ENCODE measurements around the gene MGMT.

DNA sequence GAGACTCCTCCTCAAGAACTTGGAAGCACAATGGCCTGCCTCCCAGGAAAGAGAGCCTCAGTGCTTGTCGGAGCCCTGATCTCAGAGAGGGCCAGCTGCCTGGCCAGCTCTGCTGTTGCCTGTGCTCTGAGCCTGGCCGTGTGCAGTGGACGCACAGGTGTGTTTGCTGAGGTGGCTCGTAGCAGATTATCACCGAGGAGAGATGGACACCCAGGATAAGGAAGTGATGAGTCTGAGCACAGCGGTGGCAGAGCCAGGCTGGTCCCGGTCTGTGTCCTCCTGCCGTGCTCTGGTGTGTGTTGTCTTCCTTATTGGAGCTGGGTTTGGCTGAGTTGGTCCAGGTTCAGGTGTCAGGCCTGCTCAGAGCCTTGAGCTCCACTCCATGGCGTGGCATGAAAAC lies 288.6 kb downstream of the MGMT start:
- TF ChIP-seq CTCF (IDR thresholded peaks at IDR 0.05) (no peak), TEAD4 (IDR thresholded peaks at IDR 0.05; ENCODE audit: borderline replicate concordance, insufficient read depth) (no peak), TAF1 (IDR thresholded peaks at IDR 0.05; ENCODE audit: borderline replicate concordance, low read depth, low read length) (no peak), RFX5 (IDR thresholded peaks at IDR 0.05; ENCODE audit: low read length) (no peak), RAD21 (IDR thresholded peaks at IDR 0.05; ENCODE audit: low read length) (no peak), SMC3 (IDR thresholded peaks at IDR 0.05; ENCODE audit: low read depth, low read length) (no peak), PBX3 (IDR thresholded peaks at IDR 0.05) (no peak), JUND (IDR thresholded peaks at IDR 0.05) (no peak), FOXM1 (IDR thresholded peaks at IDR 0.05; ENCODE audit: low read depth) (no peak), EZH2phosphoT487 (IDR thresholded peaks at IDR 0.05; ENCODE audit: borderline replicate concordance, low read depth) (no peak), YY1 (IDR thresholded peaks at IDR 0.05; ENCODE audit: low read depth) (no peak)
- TF ChIP-seq, protein P1, sequence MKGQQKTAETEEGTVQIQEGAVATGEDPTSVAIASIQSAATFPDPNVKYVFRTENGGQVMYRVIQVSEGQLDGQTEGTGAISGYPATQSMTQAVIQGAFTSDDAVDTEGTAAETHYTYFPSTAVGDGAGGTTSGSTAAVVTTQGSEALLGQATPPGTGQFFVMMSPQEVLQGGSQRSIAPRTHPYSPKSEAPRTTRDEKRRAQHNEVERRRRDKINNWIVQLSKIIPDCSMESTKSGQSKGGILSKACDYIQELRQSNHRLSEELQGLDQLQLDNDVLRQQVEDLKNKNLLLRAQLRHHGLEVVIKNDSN (IDR thresholded peaks at IDR 0.05; ENCODE audit: borderline replicate concordance, low read depth): no peak
- TF ChIP-seq, protein P2, sequence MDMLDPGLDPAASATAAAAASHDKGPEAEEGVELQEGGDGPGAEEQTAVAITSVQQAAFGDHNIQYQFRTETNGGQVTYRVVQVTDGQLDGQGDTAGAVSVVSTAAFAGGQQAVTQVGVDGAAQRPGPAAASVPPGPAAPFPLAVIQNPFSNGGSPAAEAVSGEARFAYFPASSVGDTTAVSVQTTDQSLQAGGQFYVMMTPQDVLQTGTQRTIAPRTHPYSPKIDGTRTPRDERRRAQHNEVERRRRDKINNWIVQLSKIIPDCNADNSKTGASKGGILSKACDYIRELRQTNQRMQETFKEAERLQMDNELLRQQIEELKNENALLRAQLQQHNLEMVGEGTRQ (IDR thresholded peaks at IDR 0.05; ENCODE audit: borderline replicate concordance, low read depth, low read length): no peak

Data from SK-N-SH (cell line).